ENCODE measurements around the gene PNPLA7. TPM values are rescaled to one million over a fixed set of nuclear protein-coding genes. Genes with fewer than 3 reads are reported as not detected.
A peak's percentile ranks its signal among the peaks of the same experiment; 100 is the strongest.

Gene PNPLA7
- total and polyA plus RNA-seq, 2 of the 4 experiments (the other 2 are of a cell fraction): under 0.01 to 0.89 TPM

GRCh38 chr9:137433349-137433915 lies 116.8 kb downstream of the PNPLA7 start:
- H2BK15ac ChIP-seq (ENCODE audit: low read depth, low read length): no peak overlapping the region
- intact Hi-C loops (cut with micrococcal nuclease): no loop called here
- H3K36me3 ChIP-seq (ENCODE audit: control insufficient read depth, insufficient read depth, low read length): no peaks in the 10 kb centered on the region
- H3K4ac ChIP-seq (ENCODE audit: low read depth, low read length): no peak overlapping the region
- no peak overlapping the region for H3K9ac ChIP-seq (ENCODE audit: low read depth, low read length)
- no peak overlapping the region for H4K8ac ChIP-seq (ENCODE audit: low read depth in 2 of 2, low read length in 2 of 2)
- H2BK20ac ChIP-seq (ENCODE audit: low read depth, low read length): no peak overlapping the region
- no peaks in the 10 kb centered on the region for H3K27me3 ChIP-seq (ENCODE audit: control insufficient read depth, insufficient read depth, low read length)
- ChIA-PET POLR2A (ENCODE audit: unreplicated experiment) (no interaction called here), CTCF (no interaction called here)
- H4K20me1 ChIP-seq (ENCODE audit: insufficient read depth, low read length): no peaks in the 10 kb centered on the region
- BruUV-seq (replicated peaks): no TSS peak
- no peak overlapping the region for H3K14ac ChIP-seq (replicated peaks; ENCODE audit: low read depth, low read length)
- no peak overlapping the region for H3K27ac ChIP-seq (ENCODE audit: insufficient read depth, low read length)
- DNase-seq: no peak
- H3K56ac ChIP-seq (ENCODE audit: extremely low read depth, insufficient read depth, low read length): no peak overlapping the region
- peak overlapping the region; percentile 42 for H2AK9ac ChIP-seq (replicated peaks; ENCODE audit: low read depth, low read length, poor library complexity)
- no peak overlapping the region for H2BK120ac ChIP-seq (ENCODE audit: low read depth, low read length)
- H3K23ac ChIP-seq (ENCODE audit: low read depth, low read length): no peak overlapping the region
- no peaks in the 10 kb centered on the region for H3K9me3 ChIP-seq (ENCODE audit: control insufficient read depth, insufficient read depth, low read length)
- no peak overlapping the region for H3K4me3 ChIP-seq (ENCODE audit: insufficient read depth, low read depth, low read length)
- H3K79me1 ChIP-seq (ENCODE audit: low read depth in 1 of 2, low read length in 2 of 2): no peaks in the 10 kb centered on the region
- in situ Hi-C loops (cut with MboI; ENCODE audit: low sequenced_read_pairs): no loop called here
- H4K91ac ChIP-seq (ENCODE audit: insufficient read depth, low read depth, low read length): no peak overlapping the region
- dilution Hi-C loops (cut with HindIII; ENCODE audit: low sequenced_read_pairs, unreplicated experiment): no loop called here
- H2BK5ac ChIP-seq (ENCODE audit: low read depth, low read length, poor library complexity, severe bottlenecking): no peak overlapping the region
- no peak for ATAC-seq (ENCODE audit: low read depth)
- H3K9me1 ChIP-seq (ENCODE audit: insufficient read depth, low read length): no peaks in the 10 kb centered on the region
- no peak overlapping the region for H3K18ac ChIP-seq (ENCODE audit: low read depth, low read length)
- H4K5ac ChIP-seq (ENCODE audit: low read depth, low read length): no peak overlapping the region
- 56% methylated on average over 6 of the region's 19 CpGs; no CpG with 5 or more reads in 1 of the 2 experiments for WGBS, 2 experiments (ENCODE audit: extremely low coverage in 2 of 2, insufficient read length in 1 of 2)
- no peak overlapping the region for H2AFZ ChIP-seq (replicated peaks; ENCODE audit: low read length, poor library complexity)
- no peak overlapping the region for H2AK5ac ChIP-seq (ENCODE audit: low read depth, low read length)
- no peak for TF ChIP-seq RCOR1 (IDR thresholded peaks at IDR 0.05; ENCODE audit: insufficient replicate concordance, low read length)
- TF ChIP-seq POLR2A (IDR thresholded peaks at IDR 0.05; ENCODE audit: low read depth, low read length): no peak
- TF ChIP-seq MXI1 (IDR thresholded peaks at IDR 0.05; ENCODE audit: borderline replicate concordance, low read depth, low read length): no peak
- TF ChIP-seq FOS (IDR thresholded peaks at IDR 0.05; ENCODE audit: low read depth, low read length): no peak
- no peak for TF ChIP-seq CEBPB (IDR thresholded peaks at IDR 0.05; ENCODE audit: low read depth, low read length)
- no peak for TF ChIP-seq CHD1 (IDR thresholded peaks at IDR 0.05; ENCODE audit: low read depth, low read length)
- no peak for TF ChIP-seq CTCF (conservative IDR thresholded peaks at IDR 0.05; ENCODE audit: low read depth, low read length)
- no peak for TF ChIP-seq SMC3 (IDR thresholded peaks at IDR 0.05; ENCODE audit: low read depth, low read length)
- no peak for TF ChIP-seq RAD21 (IDR thresholded peaks at IDR 0.05; ENCODE audit: low read length)
- no peak for TF ChIP-seq RFX5 (IDR thresholded peaks at IDR 0.05; ENCODE audit: low read depth, low read length)
- TF ChIP-seq BHLHE40 (IDR thresholded peaks at IDR 0.05; ENCODE audit: low read depth, low read length): no peak
- no peak for TF ChIP-seq ELK1 (IDR thresholded peaks at IDR 0.05; ENCODE audit: borderline replicate concordance, low read depth, low read length)
- no peak for TF ChIP-seq MAFK (IDR thresholded peaks at IDR 0.05; ENCODE audit: low read depth, low read length)
- no peak for TF ChIP-seq USF2 (IDR thresholded peaks at IDR 0.05; ENCODE audit: low read depth, low read length)
- TF ChIP-seq MAZ (IDR thresholded peaks at IDR 0.05; ENCODE audit: borderline replicate concordance, low read depth, low read length): no peak
- no peak for TF ChIP-seq NFE2L2 (IDR thresholded peaks at IDR 0.05; ENCODE audit: low read depth, low read length)
- no peak overlapping the region for H3K4me2 ChIP-seq (ENCODE audit: low read depth, low read length)
- H3K4me1 ChIP-seq (ENCODE audit: control insufficient read depth, insufficient read depth, low read length): peaks cover 5% of the 10 kb centered on the region

All from IMR-90 (cell line).